Activated CD8-positive, alpha-beta memory T cell treated with anti-CD3 and anti-CD28 coated beads for 4 hours (primary cell): Measurements from ENCODE around the gene PCDH15.
"Not testable (repeated sequence)": the region's sequence is repeated elsewhere in the genome, so short reads cannot be mapped to it uniquely, and the experiment has no call there.

Source experiments
- DNase-seq, 2 donors: peaks; one replicate each; pipeline ENCODE4 v3.0.0-alpha.2; 2020; ENCODE audit warnings: low read depth in 2 of 2

PCDH15 gene

DNA sequence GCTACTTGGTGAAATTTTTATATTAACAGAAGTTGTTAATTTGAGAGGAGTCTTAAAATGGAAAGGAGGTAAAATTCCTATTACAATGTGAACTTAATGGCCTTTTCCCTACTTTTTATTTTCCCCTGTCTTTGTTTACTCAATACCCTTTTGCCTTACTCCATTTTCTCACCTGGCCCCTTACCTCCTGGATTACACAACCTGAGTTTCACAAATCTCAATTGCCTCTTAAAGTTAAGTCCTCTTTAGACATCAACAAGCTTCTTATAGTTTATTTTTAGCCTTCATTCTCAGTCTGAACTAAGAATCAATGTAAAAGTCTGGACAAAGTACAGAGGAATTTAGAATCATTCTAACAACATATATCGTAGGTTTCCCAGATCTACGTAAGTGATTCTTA lies 247.0 kb downstream of the PCDH15 start:
- no peak for DNase-seq

GRCh38 chr10:54550016-54550415 lies 251.0 kb downstream of the PCDH15 start:
- DNase-seq = no peak

GRCh38 chr10:54531296-54531695 lies 269.7 kb downstream of the PCDH15 start:
- DNase-seq = no peak

GRCh38 chr10:54530299-54530698 lies 270.7 kb downstream of the PCDH15 start:
- DNase-seq = no peak

DNA sequence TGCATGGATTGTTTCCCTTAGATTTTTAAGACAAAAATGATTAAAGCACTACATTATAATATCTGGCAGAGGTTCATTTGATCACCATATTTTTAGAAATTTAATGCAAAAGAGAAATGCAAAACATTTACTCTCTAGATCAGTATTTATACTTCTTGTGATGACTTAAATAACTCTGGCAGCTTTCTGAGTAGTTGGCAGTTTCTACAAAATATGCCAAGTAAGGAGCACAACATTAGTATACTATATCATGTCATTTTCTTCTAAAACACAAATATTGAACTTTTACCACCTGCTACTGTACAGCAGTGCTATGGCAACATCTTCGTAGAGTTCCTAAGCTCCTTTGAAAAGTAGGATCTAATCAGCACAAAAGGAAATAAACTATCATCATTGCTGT lies 275.2 kb downstream of the PCDH15 start:
- no peak for DNase-seq

- DNase-seq = not testable (repeated sequence)
Measured at GRCh38 chr10:54515244-54515643, 285.8 kb downstream of the PCDH15 start.

DNA sequence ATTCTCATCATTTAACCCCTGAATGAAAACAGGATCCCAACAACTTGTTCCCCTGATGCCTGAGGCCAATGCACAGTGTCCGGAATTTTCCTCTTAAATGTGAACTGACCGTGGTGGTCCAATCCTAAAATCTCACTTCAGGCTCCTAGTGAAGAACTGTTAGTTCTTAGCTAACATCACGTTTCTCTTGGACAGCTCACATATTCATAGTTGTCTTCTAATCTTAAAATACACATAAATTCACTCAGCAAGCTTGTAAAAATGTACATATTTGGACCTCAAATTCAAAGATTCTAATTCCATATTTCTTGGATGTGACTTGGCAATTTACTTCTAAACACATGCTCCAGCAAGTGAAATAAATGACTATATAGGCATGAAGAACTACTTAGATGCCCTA lies 297.2 kb downstream of the PCDH15 start:
- no peak for DNase-seq

DNA sequence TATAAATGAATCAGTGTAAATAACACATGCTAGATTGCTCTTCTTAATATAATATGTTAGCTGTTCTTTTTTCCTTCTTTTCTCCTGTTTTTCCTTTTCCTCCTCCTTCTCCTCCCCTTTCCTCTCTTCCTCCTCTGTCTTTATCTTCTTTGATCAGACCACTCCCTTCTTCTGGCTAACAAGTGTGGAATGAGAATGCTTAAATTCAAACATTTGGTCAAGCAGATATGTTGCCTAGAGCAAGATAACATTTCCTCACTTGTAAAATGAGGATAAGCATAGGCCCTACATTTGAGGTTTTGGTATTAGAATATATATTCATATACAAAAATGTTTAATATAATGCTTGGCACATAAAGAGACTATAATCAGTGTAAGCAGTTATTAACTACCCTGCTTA lies 299.1 kb downstream of the PCDH15 start:
- DNase-seq = no peak

DNA sequence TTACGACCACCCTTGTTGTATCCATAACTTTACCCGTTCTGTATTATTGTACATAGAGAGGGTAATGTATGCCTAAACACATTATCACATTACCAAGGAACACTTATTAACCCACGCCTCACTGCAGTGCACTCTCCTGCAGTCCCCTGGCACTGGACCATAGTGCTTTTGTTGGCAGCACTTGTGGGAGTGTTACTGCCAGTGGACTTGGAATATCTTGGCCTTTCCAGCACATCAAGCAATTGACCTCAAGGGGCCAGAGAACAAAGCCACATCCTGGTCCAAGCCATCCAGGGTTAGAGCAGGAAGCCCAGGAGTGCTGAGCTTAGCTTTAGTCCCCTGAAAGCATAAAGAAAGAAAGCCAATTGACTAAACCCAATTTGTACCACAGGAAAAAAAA lies 304.2 kb downstream of the PCDH15 start:
- DNase-seq = no peak

DNA sequence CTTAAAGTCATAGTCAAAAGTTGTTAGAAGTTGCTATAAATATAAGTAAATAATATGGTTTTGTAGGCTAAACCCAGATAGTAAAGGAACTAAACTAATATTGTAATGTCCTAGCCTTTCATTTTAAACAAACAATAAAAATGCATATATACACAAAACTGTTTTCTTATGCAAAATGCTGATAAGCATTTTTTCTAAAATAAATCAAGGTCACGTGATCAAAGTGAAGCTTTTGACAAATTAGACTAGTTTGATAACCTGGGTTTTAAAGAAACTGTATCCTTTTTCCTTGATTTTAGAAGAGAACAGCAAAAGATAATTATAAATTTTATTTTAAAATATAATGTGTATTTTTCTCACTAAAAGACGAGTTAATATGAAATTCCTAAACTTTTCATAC lies 313.3 kb downstream of the PCDH15 start:
- DNase-seq = no peak

DNA sequence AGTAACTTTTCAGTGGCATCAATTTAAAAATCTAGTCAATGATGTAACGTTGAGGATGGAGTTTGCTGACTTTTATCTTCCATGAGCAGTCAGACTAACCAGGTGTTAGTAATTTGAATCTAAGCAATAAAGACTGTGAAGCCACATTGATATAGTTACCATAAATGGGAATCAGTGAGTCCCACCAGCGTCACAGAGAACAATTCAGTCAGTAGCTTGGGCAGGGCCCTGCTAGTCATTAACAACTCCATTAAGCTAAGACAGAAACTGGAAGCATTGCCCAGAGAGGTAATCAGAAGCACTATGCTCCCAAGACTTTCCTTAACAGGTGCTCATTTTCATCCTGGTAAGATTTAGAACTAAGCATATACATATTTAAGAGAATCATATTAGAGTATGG lies 315.1 kb downstream of the PCDH15 start:
- DNase-seq = no peak

DNA sequence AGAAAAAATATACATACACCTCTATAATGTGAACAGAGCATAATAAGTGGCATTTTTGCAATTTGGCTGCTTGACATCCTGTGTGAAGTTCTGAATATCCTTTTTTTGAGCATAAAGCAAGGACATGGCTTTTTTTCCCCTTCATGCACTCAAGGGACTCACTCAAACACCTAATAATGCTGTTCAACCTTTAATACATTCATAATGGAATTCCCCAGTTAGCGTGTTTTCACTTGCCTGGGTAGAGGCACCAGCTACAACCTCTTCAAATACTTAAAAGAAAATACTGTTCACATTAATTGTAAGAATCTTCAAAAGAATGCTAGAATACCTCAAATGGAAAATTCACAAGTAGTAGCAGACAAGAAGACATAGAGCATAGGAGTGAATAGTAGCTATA lies 316.8 kb downstream of the PCDH15 start:
- DNase-seq = no peak

- DNase-seq = no peak
Measured at GRCh38 chr10:54478601-54479000, 322.4 kb downstream of the PCDH15 start.

DNA sequence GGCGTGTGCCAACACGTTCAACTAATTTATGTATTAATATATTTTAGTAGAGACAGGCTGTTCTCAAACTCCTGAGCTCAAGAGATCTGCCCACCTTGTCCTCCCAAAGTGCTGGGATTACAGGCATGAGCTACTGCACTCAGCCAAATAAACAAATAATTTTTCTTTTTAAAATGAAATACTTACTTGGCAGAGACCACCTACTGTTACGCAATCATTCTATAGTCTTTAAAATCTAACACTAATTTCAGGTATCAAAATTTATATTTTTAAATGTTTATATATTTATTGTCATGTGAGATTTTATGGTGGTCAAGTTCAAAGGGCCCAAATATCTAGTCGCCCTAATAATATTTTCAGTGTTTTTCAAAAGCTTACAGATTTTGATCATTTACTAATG lies 323.3 kb downstream of the PCDH15 start:
- no peak for DNase-seq

GRCh38 chr10:54470324-54470631 lies 330.8 kb downstream of the PCDH15 start:
- no peak for DNase-seq

DNA sequence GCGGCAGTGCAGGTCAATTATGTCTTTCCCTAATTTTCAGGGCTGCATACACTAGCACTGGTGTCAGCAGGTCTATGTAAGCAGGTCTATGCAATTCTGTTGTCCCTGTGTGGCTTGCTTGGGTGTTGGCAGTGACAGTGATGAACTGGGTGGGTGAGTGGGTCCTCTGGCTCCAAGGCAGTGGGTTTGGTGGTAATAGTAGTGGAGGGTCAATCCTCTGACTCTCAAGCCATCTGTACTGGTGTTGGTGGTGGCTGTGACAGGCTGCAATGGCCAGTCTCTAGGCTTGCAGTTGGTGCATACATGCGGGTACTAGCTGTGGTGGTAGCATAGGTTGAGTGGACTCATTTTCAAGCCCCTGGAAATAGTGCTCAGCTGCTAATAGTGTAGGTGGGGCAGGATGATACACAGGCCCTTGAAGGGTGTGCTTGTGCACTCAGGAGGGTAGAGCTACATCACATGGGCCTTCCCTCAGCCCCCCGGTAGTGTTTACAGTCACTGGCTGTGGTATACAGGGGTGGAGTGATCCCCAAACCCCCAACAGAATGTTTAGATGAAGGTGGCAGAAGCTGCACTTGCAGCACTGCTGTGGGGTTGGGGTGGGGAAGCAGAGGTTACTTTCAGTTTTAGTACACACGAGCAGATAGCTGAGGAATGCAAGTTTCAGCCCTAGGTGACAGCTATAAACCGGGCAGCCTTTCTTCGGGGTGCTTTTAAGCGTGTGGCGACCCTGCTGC lies 331.3 kb downstream of the PCDH15 start:
- no peak for DNase-seq

DNA sequence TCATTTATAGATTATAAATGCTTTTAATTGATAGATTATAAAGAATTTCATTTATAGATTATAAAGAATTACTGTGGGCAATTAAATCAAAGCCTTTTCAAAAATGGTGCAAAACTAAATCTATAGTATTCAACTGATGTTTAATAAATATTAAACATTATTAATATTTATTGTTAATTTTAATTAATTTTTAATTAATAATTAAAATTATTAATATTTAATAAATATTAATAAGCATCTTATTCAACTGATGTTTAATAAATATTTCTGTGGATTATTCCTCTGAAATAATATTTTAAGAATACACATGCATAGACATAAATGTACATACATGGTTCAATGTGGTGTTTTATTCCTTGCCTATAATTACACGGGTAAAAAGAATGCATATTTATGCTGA lies 346.8 kb downstream of the PCDH15 start:
- DNase-seq = no peak

GRCh38 chr10:54449056-54449455 lies 352.0 kb downstream of the PCDH15 start:
- DNase-seq = no peak

GRCh38 chr10:54444170-54444569 lies 356.9 kb downstream of the PCDH15 start:
- no peak for DNase-seq

DNA sequence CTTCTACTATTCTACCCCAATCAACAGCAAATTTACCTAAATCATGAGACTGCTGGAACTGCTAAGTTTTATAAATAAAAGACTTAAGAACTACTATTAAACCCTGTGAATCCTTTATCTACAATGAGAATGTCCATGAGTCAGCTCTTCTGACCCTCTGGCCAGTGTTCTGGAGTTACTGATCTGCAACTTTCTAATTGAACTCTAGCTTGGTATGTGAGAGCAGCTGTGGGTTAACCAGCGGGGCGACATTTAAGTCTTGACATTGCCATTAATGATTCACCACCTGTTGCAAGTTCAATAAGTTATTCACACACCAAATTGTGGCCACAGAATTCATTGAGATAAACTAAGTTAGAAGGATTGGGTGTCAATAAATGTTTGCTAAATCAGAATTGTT lies 359.8 kb downstream of the PCDH15 start:
- no peak for DNase-seq

DNA sequence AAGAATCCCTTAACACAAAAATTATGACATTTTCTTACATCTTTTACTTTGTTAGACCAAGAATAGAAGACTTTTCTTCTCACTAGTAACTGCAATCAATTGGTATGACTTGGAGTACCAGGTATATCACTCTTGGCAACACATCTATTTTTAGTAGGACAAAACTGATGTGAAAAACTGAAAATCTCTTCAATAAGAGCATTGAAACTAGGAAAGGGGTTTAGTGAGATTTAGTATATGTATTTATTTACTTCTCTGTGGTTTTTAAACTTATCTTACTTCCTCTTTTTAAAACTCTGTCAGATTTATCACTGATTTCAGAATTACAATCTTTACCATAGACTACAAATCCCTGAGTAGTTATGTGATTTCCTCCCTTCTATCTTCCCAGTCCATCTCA lies 366.2 kb downstream of the PCDH15 start:
- DNase-seq = no peak

GRCh38 chr10:54415483-54415882 lies 385.5 kb downstream of the PCDH15 start:
- no peak for DNase-seq

DNA sequence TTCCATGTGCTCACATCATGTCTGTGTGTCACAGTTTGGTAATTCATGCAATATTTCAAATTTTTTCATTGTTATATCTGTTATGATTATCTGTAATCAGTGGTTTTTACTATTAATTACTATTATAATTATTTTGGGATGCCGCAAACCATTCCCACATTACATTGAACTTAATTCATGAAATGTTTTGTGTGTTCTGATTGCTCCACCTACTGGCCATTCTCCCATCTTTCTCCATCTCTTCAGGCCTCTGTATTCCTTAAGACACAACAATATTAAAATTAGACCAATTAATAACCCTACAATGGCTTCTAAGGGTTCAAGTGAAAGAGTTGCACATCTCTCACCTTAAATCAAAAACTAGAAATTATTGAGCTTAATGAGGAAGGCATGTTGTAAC lies 398.5 kb downstream of the PCDH15 start:
- DNase-seq = no peak

GRCh38 chr10:54396031-54396430 lies 405.0 kb downstream of the PCDH15 start:
- no peak for DNase-seq
